HG02970 (cell line): ENCODE data around the gene EIF3L.
"Not testable (repeated sequence)": the region's sequence is repeated elsewhere in the genome, so short reads cannot be mapped to it uniquely, and the experiment has no call there.

Experiments used
- ATAC-seq: cut with Tn5 transposase; IDR thresholded peaks from one replicate; pipeline ENCODE4 v1.9.1; 2021; ENCODE audit warnings: mild to moderate bottlenecking, moderate library complexity, moderate number of reproducible peaks; ENCODE audit not compliant: unreplicated experiment, low FRiP score

EIF3L gene

DNA sequence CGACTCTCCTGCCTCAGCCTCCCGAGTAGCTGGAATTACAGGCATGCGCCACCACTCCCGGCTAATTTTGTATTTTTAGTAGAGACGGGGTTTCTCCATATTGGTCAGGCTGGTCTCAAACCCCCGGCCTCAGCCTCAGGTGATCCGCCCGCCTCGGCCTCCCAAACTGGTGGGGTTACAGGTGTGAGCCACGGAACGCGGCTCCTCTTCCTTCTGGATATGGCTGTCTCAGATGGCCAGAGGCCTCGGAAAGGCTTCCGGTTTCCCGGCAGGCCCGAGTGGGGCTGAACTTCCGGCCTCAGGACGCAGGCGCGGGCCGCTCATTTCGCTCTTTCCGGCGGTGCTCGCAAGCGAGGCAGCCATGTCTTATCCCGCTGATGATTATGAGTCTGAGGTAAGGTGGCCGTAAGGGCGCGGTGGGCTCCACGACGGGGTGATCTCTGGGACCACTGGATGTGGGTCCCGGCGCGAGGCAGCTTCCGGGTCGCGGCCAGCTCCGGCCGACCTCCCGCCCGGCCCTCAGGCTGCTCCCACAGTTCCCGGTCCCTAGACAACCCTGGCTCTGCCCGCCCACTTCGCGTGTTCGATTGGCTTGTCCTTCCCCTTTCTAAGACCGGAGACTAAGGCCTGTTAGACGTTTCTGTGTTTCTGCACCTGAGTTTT lies at the start of gene EIF3L:
Gene EIF3L (plus strand): TSS at position 331 of the 663 bp plus-strand sequence. CDS start 31 bp downstream, at position 362.
- ATAC-seq = peak; percentile 52

DNA sequence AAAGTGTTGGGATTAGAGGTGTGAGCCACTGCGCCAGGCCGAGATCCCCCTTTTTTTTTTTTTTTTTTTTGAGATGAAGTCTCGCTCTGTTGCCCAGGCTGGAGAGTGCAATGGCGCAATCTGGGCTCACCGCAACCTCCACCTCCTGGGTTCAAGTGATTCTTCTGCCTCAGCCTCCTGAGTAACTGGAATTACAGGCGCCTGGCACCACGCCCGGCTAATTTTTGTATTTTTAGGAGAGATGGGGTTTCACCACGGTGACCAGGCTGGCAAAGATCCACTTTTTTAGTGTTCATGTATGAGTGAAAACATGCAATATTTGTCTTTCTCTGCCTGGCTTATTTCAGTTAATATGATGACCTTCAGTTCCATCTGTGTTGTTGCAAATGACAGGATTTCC lies 49.2 kb upstream of the EIF3L start:
- not testable (repeated sequence) for ATAC-seq

DNA sequence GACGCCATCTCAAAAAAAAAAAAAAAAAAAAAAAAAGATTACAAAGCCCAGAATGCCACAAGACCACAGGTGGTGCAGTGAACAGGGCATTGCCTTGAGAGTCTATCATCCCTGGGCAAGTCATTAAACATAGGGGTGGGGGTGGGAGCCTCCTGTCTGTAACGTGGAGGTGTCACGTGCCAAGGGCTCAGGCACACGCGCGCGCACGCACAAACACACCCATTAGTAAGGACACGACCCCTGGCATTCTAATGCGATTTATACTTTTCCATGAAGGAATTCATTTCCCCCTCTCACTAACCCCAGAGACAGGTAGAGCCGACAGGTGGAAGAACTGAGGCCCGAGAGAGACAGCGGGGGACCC lies 47.3 kb upstream of the EIF3L start:
- no peak for ATAC-seq

DNA sequence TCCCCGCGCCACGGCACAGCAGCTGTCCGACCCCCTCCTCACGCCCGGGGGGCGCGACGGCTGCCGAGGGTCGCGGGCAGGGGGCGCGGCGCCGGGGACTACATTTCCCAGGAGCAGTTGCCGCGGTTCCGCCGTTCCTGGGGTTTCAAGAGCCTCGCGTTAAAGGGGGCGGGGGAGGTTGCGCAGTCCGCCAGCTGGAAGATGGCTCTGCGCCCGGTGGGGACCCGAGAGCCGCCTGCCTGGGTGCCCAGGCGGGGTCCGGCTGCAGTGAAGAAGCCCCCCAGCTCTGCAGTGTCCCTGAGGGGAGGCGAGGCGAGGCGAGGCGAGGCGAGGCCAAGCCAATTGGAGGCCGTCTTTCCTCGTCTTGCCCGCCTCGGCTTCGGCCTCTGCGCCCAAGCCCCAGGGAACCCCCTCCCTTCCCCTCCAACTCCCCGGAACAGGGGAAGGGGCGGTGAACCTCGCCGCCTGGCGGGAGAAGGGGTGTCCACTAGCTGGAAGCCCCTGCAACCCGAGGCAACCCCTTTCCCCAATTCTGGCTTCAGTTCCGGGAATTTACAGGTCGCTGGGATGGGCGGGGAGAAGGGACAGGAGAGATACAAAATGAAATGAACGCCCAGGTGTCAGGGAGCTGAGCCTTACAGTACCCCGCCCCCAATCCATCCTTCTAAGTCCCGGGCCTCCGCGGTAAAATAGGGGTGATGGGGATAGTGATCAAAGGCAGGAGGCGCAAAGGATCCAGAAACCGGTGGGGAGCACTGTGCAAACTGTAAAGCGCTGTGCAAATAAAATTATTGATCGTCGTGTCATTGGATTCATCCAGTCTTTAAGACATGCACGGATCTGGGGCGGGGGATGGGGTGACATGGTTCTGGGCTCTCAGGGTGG lies 46.7 kb upstream of the EIF3L start:
- no peak for ATAC-seq

DNA sequence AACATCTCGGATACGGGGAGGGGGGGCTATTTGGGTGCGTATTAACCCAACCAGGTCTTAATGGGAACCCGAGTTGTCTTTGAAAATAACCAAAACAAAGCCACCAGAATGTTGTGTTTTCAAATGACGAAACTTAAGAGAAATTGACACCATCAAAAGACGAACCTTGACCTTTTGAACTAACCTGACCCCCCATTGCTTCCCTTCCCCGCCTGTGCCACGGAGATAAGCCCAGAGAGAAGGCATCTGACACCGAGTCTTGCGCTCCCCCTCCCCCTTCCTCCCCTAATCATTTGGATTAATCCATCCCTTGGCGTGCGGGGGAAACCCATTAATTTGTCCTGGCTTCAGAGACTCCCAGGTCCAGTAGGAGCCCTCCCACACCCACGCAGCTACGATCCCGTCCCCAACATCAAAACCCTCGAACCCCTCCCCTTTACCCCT lies 46.0 kb upstream of the EIF3L start:
- no peak for ATAC-seq

DNA sequence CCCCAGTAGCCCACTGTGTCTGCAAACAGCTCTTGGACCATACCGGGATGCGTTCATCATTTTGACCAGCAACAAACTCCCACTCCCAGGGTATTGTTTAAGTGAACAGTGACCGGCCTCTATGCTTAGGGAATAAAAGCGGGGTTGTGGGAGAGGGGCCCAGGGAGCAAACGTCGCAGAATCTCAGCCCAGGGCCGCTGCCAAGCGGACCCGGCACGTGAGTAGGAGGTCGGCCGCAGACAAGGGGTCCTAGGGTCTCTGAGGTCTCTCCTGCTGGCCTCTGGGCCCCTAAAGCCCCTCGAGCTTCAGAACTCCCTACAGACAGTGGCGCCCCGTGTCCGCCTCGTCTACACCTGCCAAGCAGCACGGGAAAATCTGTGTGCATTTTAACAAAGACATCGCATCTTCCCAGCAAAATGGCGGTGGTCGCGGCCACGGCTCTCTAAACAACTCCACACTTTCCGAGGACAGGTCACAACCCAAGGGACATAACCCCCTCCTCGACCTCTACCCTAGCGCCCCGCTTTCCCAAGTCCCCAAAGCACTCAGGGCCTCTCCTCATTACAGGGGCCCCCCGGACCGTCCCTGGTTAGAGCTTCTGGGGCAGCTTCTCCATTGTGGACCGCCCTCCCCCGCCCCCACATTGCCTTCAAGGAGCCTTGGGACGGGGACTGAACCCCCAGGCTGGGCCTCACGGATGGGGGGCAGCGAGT lies 45.4 kb upstream of the EIF3L start:
- no peak for ATAC-seq

DNA sequence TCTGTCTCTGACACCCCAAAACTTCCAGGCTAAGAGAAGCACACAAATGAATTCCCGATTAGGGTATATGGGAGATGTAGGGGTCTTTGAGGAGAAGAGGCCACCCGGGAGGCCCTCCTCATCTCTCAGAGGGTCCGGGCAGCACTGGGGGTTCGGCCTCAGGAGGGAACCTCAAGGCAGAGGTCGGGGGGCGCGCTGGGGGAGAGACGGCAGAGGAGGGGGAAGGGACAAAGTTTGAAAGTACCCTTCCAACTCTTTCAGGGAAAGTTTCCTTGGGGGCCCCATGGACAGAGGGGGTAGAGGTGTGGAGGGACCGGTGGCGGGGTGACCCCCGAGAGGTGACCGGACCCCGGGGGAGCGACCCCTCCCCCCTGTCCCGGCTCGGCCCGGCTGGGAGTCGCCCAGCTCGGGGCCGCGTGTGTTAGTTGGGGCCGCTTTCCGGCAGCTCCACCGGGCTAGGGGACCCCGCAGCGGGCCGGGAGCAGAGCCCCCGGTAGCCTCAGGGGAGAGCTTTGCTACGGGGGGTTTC lies 44.8 kb upstream of the EIF3L start:
- no peak for ATAC-seq

DNA sequence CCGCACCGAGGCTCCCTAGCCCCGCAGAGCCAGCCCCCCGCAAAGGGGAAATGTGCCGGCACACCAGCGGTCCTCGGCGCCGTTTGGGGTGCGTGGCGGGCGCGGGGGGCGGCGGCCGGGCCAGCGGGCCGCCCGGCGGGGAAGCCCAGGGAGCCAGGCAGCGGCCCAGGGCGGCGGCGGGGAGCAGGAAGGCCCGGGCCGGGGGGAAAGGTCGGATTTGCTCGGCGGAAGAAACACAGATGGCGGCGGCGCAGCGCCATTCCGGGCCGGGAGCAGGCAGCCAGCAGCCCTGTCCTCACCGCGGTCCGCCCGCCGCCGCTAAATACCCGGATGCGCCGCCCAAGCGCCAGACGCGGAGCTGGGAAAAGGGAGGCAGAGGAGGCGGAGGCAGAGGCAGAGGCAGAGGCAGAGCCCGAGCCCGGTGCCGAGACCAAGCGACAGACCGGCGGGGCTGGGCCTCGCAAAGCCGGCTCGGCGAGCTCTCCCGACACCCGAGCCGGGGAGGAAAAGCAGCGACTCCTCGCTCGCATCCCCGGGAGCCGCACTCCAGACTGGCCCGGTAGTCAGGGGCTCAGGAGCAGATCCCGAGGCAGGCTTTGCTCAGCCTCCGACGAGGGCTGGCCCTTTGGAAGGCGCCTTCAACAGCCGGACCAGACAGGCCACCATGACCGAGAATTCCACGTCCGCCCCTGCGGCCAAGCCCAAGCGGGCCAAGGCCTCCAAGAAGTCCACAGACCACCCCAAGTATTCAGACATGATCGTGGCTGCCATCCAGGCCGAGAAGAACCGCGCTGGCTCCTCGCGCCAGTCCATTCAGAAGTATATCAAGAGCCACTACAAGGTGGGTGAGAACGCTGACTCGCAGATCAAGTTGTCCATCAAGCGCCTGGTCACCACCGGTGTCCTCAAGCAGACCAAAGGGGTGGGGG lies 44.1 kb upstream of the EIF3L start:
- no peak for ATAC-seq

DNA sequence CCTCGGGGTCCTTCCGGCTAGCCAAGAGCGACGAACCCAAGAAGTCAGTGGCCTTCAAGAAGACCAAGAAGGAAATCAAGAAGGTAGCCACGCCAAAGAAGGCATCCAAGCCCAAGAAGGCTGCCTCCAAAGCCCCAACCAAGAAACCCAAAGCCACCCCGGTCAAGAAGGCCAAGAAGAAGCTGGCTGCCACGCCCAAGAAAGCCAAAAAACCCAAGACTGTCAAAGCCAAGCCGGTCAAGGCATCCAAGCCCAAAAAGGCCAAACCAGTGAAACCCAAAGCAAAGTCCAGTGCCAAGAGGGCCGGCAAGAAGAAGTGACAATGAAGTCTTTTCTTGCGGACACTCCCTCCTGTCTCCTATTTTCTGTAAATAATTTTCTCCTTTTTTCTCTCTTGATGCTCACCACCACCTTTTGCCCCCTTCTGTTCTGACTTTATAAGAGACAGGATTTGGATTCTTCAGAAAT lies 43.4 kb upstream of the EIF3L start:
- ATAC-seq = no peak

DNA sequence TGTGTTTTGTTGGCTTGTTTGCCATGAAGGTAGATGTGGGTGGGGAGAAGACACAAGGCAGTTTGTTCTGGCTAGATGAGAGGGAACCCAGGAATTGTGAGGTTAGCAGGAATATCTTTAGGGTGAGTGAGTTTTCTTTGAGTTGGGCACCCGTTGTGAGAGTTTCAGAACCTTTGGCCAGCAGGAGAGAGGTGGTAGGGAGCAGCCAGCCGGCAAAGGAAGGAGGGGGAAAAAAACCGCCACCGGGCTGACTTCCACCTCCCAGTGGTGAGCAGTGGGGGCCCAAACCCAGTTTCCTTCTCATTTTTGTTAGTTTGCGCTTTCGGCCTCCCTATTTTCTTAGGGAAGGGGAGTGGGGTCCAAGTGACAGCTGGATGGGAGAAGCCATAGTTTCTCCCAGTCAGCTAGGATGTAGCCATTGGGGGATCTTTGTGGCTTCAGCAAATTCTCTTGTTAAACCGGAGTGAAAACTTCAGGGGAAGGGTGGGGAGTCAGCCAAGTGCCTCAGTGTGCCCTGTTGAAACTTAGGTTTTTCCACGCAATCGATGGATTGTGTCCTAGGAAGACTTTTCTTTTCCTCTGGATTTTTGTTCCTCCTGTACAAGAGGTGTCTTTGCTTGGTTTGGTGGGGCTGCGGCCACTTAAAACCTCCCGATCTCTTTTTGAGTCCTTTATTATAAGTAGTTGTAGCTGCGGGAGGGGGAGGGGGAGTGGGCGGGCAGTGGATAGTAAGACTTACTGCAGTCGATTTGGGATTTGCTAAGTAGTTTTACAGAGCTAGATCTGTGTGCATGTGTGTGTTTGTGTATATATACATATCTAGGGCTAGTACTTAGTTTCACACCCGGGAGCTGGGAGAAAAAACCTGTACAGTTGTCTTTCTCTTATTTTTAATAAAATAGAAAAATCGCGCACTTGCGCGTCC lies 42.5 kb upstream of the EIF3L start:
- ATAC-seq = no peak

DNA sequence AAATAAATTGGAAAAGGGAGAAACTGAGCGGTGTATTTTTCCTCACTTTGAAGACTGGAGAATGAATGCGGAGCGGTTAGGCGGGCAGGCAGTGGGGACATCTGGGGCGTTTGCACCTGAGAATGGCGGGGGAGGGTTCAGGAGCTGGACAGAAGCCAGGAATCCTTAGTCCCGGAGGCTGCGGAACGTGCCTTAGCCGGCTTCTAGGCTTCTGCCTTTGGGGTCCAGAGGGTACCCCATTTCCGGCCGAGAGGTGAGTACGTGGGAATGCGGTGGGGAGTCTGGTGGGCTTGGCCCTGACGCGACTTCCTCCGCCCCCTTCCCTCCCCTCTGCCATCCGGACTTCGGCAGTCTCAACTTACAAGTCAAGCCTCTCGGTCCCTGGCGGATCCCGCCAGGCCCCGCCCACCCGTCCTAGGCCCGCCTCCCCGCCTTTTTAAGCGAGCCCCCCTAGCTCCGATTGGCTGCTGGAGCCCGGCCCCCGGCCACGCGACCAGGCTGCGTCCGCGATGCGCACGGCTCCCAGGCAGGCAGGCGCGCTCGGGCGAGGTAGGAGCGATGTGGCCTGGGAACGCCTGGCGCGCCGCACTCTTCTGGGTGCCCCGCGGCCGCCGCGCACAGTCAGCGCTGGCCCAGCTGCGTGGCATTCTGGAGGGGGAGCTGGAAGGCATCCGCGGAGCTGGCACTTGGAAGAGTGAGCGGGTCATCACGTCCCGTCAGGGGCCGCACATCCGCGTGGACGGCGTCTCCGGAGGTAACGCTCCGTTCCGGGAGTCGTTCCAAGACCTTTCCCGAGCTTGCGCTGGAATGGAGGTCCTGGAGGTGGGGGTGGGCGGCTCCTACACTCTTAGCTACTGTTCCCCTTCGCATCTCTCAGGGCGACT lies 41.6 kb upstream of the EIF3L start, which contains the start of gene GCAT:
Gene GCAT (plus strand): TSS at position 525 of the 884 bp plus-strand sequence. CDS start 34 bp downstream, at position 559.
- ATAC-seq = peak; percentile 80

DNA sequence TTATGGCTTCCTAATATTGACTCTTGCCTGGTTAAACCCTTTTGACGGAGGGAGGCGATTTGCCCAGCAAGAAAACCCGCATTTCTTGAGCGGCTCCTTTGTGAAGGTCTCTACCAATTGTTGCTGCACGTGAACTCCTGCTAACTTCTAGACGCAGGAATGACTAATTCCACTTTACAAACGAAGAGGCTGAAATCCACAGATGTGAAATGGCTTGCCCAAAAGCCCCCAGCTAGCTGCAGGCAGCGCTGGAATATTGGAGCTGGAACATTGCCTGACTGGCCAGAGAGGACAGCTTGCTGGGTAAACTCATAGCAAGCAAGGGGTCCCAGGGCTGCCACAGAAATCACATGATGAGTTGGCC lies 40.9 kb upstream of the EIF3L start:
- ATAC-seq = no peak

DNA sequence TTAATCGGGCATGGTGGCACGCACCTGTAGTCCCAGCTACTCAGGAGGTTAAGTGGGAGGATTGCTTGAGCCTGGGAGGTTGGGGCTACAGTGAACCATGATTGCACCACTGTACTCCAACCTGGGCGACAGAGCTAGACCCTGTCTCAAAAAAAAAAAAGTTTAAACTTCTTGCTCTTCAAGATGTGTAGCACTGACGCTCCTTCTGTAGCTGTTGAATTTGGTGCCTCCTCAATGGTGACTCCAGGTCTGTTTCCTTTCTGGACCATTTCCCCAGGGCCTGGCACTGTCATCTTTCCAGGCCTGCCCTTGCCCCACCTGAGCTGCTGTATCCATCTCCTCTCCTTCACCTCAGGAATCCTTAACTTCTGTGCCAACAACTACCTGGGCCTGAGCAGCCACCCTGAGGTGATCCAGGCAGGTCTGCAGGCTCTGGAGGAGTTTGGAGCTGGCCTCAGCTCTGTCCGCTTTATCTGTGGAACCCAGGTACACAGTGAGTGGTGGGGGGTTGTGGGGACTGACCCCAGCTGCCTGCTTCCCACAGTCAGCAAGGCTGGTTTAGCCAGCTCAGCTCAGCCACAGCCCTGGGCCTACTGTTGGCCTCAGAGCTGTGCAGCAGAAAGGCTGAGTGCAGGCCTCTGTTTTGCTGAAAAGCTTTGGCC lies 39.4 kb upstream of the EIF3L start:
- ATAC-seq = no peak

DNA sequence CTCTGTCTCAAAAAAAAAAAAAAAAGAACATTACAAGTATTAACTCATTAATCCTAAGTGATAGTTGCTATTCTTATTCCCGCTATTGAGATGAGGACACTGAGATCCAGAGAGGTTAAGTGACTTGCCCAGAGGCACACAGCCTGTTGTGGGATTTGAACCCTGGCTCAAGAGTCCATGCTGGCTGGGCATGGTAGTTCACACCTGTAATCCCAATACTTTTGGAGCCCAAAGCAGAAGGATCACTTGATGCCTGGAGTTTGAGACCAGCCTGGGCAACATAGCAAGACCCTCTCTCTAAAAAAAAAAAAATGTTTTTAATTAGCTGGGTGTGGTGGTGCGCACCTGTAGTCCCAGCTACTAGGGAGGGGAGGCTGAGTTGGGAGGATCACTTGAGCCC lies 37.4 kb upstream of the EIF3L start:
- no peak for ATAC-seq

DNA sequence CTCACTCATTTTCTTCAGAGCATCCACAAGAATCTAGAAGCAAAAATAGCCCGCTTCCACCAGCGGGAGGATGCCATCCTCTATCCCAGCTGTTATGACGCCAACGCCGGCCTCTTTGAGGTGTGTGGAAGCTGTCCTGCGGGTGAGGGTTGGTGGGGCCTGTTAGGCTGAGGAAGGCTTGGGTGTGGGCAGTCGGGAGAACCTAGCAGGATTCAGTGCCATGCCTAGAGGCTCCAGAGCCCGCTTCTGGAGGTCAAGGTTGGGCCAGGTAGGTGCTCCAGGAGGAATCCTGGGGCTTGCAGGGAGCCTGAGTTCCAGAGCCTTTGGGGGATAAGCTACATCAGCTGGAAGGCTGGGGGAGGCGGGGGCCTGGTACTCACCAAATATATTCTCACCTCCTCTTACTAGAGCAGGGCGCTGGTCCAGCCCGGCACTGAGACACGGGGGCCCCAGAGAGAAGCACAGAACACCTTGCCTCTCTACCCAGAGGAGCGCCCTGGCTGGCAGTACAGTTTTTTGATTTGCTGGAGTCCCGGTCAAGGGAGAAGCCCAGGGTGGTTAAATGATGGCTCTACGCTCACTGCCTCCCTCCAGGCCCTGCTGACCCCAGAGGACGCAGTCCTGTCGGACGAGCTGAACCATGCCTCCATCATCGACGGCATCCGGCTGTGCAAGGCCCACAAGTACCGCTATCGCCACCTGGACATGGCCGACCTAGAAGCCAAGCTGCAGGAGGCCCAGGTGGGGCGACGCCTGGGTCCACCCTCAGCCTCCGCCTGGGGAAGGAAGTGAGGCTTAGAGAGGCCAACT lies 36.1 kb upstream of the EIF3L start:
- ATAC-seq = no peak

DNA sequence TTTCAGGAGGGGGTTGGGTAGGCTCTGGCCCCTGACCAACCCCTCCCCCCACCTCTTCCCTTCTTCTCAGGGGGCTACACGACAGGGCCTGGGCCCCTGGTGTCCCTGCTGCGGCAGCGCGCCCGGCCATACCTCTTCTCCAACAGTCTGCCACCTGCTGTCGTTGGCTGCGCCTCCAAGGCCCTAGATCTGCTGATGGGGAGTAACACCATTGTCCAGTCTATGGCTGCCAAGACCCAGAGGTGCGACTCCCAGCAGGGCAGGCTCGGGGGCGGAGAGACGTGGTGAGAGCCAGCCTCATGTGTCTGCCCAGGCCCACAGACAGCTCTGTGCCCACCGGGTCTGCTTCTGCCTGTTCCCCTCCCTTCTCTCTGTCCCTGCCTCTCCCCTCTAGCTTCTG lies 33.6 kb upstream of the EIF3L start:
- no peak for ATAC-seq
